ENCODE data around the gene NAP1L4. TPM values are rescaled to one million over a fixed set of nuclear protein-coding genes. Genes with fewer than 3 reads are reported as not detected.

Gene NAP1L4
- total RNA-seq, 1 experiment from 2014 or later = 212 TPM

DNA sequence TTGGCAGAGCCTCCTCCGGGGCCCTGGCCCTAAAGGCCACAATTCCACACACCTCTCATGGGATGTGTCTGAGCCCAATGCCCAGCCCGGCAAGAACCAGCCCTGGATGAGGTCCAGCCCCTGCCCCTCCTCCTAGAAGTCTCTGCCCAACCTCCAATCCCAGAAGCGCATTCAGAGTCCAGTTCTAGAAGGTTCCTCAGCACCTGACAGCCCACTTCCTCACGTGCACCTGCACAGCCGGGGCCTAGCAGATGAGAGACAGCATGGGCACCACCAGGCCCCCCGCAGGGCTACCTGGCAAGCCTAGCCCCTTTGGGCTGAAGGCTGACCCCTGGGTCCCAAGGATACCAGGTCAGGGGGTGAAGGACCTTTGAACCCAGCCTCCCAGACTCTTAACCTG lies 95.1 kb downstream of the NAP1L4 start:
- H3K4ac ChIP-seq (ENCODE audit: low read depth, low read length) = no peak overlapping the region
- WGBS (ENCODE audit: extremely low coverage, insufficient read length, low lambda C conversion rate) = no CpG with 5 or more reads among the region's 6 CpGs
- Mint-ChIP-seq H3K36me3 (ENCODE audit: insufficient read depth in 1 of 3, low read depth in 3 of 3) (no peaks in the 10 kb centered on the region; a peak in 1 of 7 replicates), H3K27me3 (ENCODE audit: low read depth) (peaks cover 74% of the 10 kb centered on the region), H3K4me3 (no peak overlapping the region), H3K9me3 (peaks cover 0 to 2% of the 10 kb centered on the region in 2 experiments; a peak in 2 of 5 replicates), H3K4me1 (peaks cover 17 to 19% of the 10 kb centered on the region in 2 experiments), H3K27ac (no peak overlapping the region)
- no peak overlapping the region for H3K18ac ChIP-seq (ENCODE audit: insufficient read length, low read depth, low read length)
- H3K23ac ChIP-seq (ENCODE audit: insufficient read length, low read depth, low read length) = no peak overlapping the region
- no peak overlapping the region for H2BK12ac ChIP-seq (ENCODE audit: insufficient read length, low read depth, low read length)
- no peak overlapping the region for H2BK120ac ChIP-seq (ENCODE audit: low read depth, low read length, poor library complexity, severe bottlenecking)
- H2BK15ac ChIP-seq (ENCODE audit: low read depth, low read length) = no peak overlapping the region
- H3K27me3 ChIP-seq (ENCODE audit: insufficient read depth, low read length) = no peaks in the 10 kb centered on the region; the same call in 1 of the 2 replicates
- H3K56ac ChIP-seq (ENCODE audit: insufficient read length, low read depth, low read length) = no peak overlapping the region
- H3T11ph ChIP-seq (ENCODE audit: low read length) = no peak overlapping the region
- no peak overlapping the region for H4K5ac ChIP-seq (ENCODE audit: insufficient read length, low read depth, low read length)
- no peak overlapping the region for H2BK20ac ChIP-seq (ENCODE audit: low read depth, low read length, poor library complexity, severe bottlenecking)
- DNase-seq = no peak
- no peak overlapping the region for H3K4me2 ChIP-seq (ENCODE audit: insufficient read depth, insufficient read length, low read length)
- no peak overlapping the region for H4K8ac ChIP-seq (replicated peaks; ENCODE audit: insufficient read length, low read depth, low read length)
- H3K9ac ChIP-seq (ENCODE audit: extremely low read depth, insufficient read length, low read length) = no peak overlapping the region
- TF ChIP-seq, protein P1, sequence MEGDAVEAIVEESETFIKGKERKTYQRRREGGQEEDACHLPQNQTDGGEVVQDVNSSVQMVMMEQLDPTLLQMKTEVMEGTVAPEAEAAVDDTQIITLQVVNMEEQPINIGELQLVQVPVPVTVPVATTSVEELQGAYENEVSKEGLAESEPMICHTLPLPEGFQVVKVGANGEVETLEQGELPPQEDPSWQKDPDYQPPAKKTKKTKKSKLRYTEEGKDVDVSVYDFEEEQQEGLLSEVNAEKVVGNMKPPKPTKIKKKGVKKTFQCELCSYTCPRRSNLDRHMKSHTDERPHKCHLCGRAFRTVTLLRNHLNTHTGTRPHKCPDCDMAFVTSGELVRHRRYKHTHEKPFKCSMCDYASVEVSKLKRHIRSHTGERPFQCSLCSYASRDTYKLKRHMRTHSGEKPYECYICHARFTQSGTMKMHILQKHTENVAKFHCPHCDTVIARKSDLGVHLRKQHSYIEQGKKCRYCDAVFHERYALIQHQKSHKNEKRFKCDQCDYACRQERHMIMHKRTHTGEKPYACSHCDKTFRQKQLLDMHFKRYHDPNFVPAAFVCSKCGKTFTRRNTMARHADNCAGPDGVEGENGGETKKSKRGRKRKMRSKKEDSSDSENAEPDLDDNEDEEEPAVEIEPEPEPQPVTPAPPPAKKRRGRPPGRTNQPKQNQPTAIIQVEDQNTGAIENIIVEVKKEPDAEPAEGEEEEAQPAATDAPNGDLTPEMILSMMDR (conservative IDR thresholded peaks at IDR 0.05) = no peak
- peaks cover 3% of the 10 kb centered on the region for H3K23me2 ChIP-seq (ENCODE audit: insufficient read length, low read depth, low read length, poor library complexity, severe bottlenecking)
- no peaks in the 10 kb centered on the region for H3K79me1 ChIP-seq (ENCODE audit: insufficient read depth, low read depth, low read length, poor library complexity, severe bottlenecking)
- no peak overlapping the region for H4K91ac ChIP-seq (ENCODE audit: insufficient read length, low read depth, low read length)
- no peaks in the 10 kb centered on the region for H4K20me1 ChIP-seq (ENCODE audit: control insufficient read depth, insufficient read depth, insufficient read length)
- no peaks in the 10 kb centered on the region for H3K4me1 ChIP-seq (ENCODE audit: insufficient read depth, low read length)
- peaks cover 4% of the 10 kb centered on the region for H3K9me3 ChIP-seq (ENCODE audit: control insufficient read depth, low read depth, low read length)
- no peak overlapping the region for H3K14ac ChIP-seq (ENCODE audit: insufficient read depth, low read length)
- H2BK5ac ChIP-seq (ENCODE audit: insufficient read length, low read length) = no peak overlapping the region
- no peak overlapping the region for H3K27ac ChIP-seq (ENCODE audit: insufficient read length, low read depth, low read length)
- H2AFZ ChIP-seq (ENCODE audit: low read length) = no peak overlapping the region
- H3K79me2 ChIP-seq (ENCODE audit: insufficient read depth, low read length) = no peaks in the 10 kb centered on the region
- H2AK5ac ChIP-seq (ENCODE audit: insufficient read length, low read length) = no peak overlapping the region

Data from H9 (cell line).